Ammon's horn (tissue), 1 donor: ENCODE measurements around the gene CLIC4.
A peak's percentile ranks its signal among the peaks of the same experiment; 100 is the strongest.
"Not testable (repeated sequence)": the region's sequence is repeated elsewhere in the genome, so short reads cannot be mapped to it uniquely, and the experiment has no call there.

Experiments
- DNase-seq: peaks from one replicate; pipeline ENCODE4 v3.0.0-alpha.2; 2016; ENCODE audit warnings: low spot score

Gene CLIC4

DNA sequence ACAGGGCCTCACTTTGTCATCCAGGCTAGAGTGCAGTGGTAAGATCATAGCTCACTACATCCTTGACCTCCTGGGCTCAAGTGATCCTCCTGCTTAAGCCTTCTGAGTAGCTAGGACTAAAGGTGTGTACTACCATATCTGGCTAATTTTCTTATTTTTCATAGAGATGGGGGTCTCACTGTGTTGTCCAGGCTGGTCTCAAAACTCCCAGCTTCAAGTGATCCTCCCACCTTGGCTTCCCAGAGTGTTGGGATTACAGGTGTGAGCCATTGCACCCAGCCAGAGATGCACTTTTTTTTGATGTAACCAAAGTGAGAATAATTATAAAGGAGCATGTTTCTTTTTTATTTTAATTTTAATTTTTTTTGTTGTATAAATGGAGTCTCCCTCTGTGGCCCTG is 28.4 kb downstream of the CLIC4 start:
- no peak for DNase-seq

DNA sequence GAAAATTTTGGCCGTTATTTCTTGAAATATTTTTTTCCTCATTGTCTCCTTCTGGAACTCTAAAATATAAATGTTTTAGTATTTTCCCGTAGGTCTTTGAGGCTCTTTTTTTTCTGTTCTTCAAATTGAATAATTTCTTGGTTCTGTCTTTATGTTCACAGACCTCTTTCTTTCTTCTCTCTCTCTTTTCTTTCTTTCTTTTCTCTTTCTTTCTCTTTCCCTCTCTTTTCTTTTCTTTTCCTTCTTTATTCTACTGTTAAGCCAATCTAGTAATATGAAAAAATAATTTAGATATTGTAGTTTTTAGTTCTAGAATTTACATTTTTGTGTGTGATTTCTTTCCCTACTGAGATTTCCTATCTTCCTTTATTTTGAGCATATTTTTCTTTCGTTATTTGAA is 30.1 kb downstream of the CLIC4 start:
- DNase-seq, result no peak

DNA sequence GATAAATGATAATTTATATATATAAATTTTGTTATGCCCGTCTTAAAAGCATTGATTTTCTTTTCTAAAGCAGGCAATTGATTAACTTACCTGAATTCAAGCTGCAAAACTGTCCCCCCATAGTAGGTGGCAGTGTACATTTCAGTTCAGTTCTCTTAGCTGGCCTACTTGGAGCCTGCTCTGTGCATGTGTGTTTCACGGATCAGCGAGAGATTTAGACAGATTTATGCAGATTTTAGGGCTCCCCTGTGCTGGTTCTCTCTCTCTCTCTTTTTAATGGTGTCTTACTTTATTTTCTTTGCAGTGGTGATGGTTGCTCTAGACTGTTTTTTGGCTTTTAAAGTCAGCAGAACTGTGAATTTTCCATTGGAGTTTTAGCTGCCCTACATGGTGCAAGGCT is 30.7 kb downstream of the CLIC4 start:
- DNase-seq, result no peak

GRCh38 chr1:24776821-24777220 is 31.6 kb downstream of the CLIC4 start:
- no peak for DNase-seq

- no peak for DNase-seq
These were observed 32.9 kb downstream of the CLIC4 start for GRCh38 chr1:24778141-24778540.

DNA sequence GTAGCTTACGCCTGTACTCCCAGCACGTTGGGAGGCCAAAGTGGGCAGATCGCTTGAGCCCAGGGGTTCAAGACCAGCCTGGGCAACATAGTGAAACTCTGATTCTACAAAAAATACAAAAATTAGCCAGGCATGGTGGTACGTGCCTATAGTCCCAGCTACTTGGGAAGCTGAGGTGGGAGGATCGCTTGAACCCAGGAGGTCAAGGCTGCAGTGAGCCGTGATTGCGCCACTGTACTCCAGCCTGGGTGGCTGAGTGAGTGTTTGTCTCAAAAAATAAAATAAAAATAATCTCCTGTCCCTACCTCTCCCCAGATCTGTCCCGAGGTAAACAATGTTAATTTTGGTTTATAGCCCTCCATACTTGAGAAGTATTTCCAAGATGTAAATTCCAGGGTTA is 34.0 kb downstream of the CLIC4 start:
- DNase-seq, result not testable (repeated sequence)

GRCh38 chr1:24779689-24780464 is 34.6 kb downstream of the CLIC4 start:
- no peak for DNase-seq

DNA sequence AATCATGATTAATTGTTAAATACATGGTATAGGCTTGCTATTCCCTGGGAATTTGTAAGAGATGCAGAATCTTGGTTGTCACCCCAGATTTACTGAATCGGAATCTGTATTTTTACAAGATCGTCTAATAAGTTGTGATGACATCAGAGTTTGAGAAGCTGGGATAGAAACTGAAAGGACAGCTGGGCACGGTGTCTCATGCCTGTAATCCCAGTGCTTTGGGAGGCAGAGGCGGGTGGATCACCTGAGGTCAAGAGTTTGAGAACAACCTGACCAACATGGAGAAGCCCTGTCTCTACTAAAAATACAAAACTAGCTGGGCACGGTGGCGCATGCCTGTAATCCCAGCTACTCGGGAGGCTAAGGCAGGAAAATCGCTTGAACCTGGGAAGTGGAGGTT is 35.4 kb downstream of the CLIC4 start:
- not testable (repeated sequence) for DNase-seq

- no peak for DNase-seq
These were observed 37.4 kb downstream of the CLIC4 start for GRCh38 chr1:24782689-24783088.

GRCh38 chr1:24783713-24784112 is 38.5 kb downstream of the CLIC4 start:
- no peak for DNase-seq

DNA sequence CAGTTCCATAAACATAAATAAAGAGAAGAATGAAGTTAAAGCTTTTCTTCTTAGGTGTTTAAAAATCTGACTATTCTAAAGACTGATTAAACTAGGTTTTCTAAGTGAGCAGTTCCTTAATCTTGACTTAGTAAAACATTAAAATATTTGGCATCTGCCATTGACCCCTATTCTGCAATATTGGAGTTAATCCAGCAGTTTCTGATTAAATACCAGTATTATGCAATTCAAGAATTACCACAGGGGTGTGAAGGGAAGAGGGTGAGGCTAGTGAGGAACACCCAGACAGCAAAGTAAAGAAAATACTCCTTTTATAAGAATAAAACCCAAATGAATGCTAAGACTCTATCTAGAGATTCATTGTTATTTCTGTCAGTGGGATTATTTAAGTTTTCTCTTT is 40.9 kb downstream of the CLIC4 start:
- no peak for DNase-seq

DNA sequence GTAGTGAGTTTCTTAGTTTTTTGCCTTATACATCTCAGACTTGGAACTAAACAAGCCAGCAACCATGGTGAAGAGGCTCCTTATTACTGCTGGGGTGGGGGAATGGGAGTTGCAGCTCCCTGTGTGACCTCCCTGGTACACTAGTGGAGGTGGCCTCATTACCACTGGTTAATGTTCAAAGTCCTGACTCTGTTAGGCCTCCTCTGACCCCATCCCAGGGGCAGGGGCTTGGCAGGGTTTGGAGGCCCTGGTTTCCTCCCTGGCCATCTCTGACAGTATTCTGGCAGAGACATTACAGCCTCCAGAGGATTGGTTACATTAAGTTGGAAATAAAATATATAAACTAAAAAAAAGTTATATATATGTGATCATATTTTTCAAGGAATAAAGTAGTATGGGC is 45.2 kb downstream of the CLIC4 start:
- DNase-seq, result no peak

- DNase-seq, result no peak
These were observed 48.3 kb downstream of the CLIC4 start for GRCh38 chr1:24793447-24794129.

DNA sequence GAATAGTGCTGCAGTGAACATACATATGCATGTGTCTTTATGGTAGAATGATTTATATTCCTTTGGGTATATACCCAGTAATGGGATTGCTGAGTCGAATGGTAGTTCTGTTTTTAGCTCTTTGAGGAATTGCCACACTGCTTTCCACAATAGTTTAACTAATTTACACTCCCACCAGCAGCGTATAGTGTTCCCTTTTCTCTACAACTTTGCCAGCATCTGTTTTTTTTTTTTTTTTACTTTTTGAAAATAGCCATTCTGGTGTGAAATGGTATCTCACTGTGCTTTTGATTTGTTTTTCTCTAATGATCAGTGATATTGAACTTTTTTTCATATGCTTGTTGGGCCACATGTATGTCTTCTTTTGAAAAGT is 48.9 kb downstream of the CLIC4 start:
- DNase-seq, result not testable (repeated sequence)

GRCh38 chr1:24795236-24795635 is 50.0 kb downstream of the CLIC4 start:
- no peak for DNase-seq

- no peak for DNase-seq
These were observed 51.3 kb downstream of the CLIC4 start for GRCh38 chr1:24796524-24796923.

DNA sequence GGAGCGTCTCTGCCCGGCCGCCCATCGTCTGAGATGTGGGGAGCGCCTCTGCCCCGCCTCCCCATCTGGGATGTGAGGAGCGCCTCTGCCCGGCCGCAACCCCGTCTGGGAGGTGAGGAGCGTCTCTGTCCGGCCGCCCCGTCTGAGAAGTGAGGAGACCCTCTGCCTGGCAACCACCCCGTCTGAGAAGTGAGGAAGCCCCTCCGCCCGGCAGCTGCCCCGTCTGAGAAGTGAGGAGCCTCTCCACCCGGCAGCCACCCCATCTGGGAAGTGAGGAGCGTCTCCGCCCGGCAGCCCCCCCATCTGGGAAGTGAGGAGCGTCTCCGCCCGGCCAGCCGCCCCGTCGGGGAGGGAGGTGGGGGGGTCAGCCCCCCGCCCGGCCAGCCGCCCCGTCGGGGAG is 54.0 kb downstream of the CLIC4 start:
- not testable (repeated sequence) for DNase-seq

DNA sequence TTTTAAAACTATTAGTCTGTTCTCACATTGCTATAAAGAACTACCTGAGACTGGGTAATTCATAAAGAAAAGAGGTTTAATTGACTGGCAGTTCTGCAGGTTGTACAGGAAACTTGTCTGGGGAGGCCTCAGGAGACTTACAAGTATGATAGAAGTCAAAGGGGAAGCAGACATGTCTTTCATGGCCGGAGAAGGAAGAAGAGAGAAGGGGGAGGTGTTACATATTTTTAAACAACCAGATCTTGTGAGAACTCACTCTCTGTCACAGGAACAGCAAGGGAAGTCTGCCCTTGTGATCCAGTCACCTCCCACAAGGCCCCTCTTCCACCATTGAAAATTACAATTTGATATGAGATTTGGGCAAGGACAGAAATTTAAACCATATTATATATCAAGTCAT is 55.9 kb downstream of the CLIC4 start:
- no peak for DNase-seq

DNA sequence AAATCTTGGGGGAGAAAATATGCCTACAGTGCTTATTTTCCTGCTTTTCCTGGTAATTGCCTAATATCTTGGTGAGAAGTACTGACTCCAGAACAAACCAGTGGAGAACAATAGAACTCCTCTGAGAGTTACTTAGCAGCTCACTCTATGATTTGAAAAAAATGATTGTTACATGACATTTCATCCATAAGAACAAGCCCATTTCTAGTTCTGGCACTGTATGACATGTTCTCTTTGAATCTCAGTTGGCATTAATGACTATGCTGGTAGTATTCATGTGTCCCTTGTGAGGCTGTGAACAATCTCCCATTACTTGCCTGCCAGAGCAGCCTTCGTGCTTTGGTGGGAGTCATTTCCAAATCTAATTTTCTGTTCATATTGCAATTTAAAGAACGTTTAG is 58.0 kb downstream of the CLIC4 start:
- DNase-seq, result peak; percentile 72

- no peak for DNase-seq
These were observed 58.8 kb downstream of the CLIC4 start for GRCh38 chr1:24803987-24804530.

DNA sequence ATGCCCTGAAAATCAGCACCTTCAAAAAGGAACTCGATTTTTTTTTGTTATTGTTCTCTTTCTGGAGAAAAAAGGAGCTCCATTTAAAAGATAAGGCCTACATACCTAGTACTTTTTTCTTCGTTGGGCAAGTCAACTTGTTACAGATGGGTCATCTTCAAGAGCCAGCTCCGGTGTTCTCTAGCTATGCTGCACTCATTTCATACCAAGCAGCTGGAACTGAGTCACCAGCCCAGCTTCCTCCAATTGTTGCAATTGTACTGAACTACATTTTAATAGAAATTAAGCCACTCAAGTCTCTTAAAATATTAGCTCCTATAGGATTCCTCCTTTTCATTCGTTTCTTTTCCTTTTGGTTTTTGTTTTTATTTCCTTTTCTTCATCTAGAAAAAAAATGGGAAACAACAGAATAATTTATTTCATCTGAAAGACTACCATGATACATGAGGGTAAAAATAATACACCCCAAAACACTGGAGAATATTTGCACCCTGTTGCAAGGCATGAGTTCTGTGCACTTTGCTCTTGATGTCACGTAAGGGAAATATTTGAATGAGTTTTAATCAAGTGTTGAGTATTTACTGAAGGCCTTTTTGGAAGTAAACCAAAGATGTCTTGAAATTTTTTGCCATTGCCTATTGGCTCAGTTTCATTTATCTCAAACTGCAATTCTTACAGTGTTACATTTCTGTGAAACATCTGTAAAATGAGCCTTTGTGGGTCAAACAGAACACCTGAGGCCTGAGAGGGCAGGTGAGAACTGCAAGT is 60.5 kb downstream of the CLIC4 start:
- DNase-seq, result no peak

- DNase-seq, result no peak
These were observed 61.3 kb downstream of the CLIC4 start for GRCh38 chr1:24806588-24806987.

- DNase-seq, result not testable (repeated sequence)
These were observed 66.2 kb downstream of the CLIC4 start for GRCh38 chr1:24811494-24811893.
